GM18499 (cell line): ENCODE results near the gene ERCC5.

Experiments used
- ATAC-seq: cut with Tn5 transposase; IDR thresholded peaks from one replicate; pipeline ENCODE4 v1.9.1; 2021; ENCODE audit warnings: moderate number of reproducible peaks; ENCODE audit not compliant: insufficient read depth, unreplicated experiment

The ERCC5 gene

DNA sequence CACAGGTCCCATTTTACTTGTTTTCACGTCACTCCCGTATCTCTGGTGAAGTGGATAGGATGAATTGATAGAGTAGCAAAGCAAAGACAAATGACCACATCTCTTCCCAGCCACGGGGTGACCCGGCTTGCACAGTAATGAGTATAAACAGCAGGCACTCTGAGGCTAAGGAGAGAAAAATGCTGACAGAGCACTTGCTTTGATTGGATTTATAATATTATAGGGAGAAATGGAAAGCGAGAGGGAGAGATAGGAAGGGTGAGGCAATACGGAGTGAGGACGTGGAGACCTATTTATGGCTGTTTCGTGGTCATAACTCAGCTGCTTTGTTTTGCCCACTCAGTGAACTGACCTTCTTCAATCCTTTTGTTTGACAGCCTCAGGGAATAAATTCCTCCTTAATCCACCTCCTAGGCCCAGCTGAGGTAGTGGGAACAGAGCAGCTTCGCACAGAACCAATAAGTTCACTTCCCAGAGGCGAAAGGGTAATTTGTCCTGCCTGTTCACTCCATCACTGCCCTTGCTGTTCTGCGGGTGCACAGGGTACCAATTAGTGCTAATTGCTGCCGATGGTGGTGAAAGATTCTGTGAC, 68.6 kb downstream of the ERCC5 start:
- ATAC-seq = no peak

DNA sequence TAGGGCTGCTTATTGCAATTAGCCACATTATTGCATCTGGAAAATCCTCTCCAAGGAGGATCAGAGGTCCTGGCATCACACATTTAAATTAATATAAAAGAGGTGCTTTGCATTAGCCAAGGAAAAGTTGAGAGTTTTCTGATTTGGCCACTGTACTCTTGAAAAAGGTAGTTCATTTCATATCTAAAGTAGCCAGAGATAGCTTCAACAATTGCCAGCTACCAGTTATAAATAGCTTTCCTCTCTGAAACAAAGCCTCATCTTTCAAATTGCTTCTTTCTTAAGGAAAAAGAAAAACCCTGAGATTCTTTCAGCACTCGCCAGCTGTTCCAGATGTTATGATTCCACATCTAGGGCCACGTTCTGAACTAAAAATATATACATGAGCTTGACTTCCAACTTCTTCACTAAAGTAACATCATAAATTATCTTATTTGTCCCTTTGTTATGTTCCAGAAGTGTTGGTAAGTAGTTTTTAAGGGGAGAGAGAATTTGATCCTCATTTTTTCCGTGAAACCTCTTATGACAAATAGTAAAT, 69.6 kb downstream of the ERCC5 start:
- ATAC-seq = no peak

DNA sequence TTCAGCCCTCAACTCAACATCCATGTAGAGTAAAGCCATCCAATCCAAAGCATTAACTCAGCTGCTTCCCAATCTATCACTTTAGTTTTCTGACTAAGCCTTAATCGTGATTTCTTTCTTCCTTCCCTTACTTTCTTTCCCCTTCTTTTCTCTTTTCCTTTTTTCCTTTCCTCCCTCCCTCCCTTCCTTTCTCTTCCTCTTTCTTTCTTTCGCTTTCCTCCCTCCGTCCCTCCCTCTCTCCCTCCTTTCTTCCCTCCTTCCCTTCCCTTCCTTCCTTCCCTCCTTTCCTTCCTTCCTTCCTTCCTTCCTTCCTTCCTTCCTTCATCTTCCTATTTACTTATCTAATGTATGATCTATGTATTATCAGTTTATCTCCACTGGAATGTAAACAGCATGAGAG, 71.2 kb downstream of the ERCC5 start:
- no peak for ATAC-seq

DNA sequence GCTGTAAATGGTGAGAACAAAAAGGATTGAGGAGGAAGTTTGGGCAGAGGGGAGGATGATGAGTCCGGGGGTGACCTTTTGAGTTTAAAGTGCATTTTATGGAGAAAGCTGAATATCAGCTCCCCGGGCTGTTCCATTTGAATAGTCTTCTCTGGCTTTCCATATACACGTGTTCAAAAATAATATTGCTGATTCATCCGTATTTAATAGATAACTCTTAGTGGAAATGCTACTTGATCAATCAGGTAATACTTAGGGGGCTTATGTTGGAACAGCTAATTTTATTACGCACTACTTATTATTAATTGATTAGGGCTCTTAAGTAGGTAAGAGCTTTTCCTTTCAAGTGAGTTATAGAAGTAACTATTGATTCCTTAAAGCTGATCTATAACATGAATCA, 76.4 kb downstream of the ERCC5 start:
- no peak for ATAC-seq
